ENCODE results near the gene LRP1B.

- TF ChIP-seq CTCF (IDR thresholded peaks at IDR 0.05) = no peak
- no peak for TF ChIP-seq POLR2A (IDR thresholded peaks at IDR 0.05)
- TF ChIP-seq POLR2AphosphoS5 (IDR thresholded peaks at IDR 0.05) = no peak
Observed at GRCh38 chr2:140567734-140568133, 1563.1 kb downstream of the LRP1B start.
